Ectodermal cell (in vitro differentiated cells): ENCODE results near the gene ATP8B1. TPM values are rescaled to one million over a fixed set of nuclear protein-coding genes. Genes with fewer than 3 reads are reported as not detected.
A peak's percentile ranks its signal among the peaks of the same experiment; 100 is the strongest.
"Not testable (repeated sequence)": the region's sequence is repeated elsewhere in the genome, so short reads cannot be mapped to it uniquely, and the experiment has no call there.

Experiments used
- H3K27ac ChIP-seq: 2 replicates; pipeline ENCODE4 v1.7.0; 2013; ENCODE audit warnings: mild to moderate bottlenecking, low read depth, low read length; ENCODE audit not compliant: insufficient read depth, poor library complexity, severe bottlenecking
- H3K27me3 ChIP-seq: 2 replicates; pipeline ENCODE4 v1.7.0; 2013; ENCODE audit warnings: mild to moderate bottlenecking, low read length; ENCODE audit not compliant: insufficient read depth, control insufficient read depth, poor library complexity, severe bottlenecking
- H3K36me3 ChIP-seq: one replicate; pipeline ENCODE4 v1.7.0; 2013; ENCODE audit warnings: low read length; ENCODE audit not compliant: control insufficient read depth, insufficient read depth
- H3K4me1 ChIP-seq: one replicate; pipeline ENCODE4 v1.7.0; 2013; ENCODE audit warnings: low read length; ENCODE audit not compliant: control insufficient read depth, insufficient read depth
- H3K4me3 ChIP-seq: 2 replicates; pipeline ENCODE4 v1.7.0; 2013; ENCODE audit warnings: low read depth, low read length, control low read depth; ENCODE audit not compliant: insufficient read depth
- H3K9me3 ChIP-seq: 2 replicates; pipeline ENCODE4 v1.7.0; 2013; ENCODE audit warnings: mild to moderate bottlenecking, low read length, moderate library complexity; ENCODE audit not compliant: control insufficient read depth
- WGBS, 2 experiments: methylation state at CpG; one replicate each; pipeline ENCODE4 v1.1.7; 2013; ENCODE audit warnings: missing lambda C conversion rate in 2 of 2; 5-methylcytosine and 5-hydroxymethylcytosine counted together
- polyA plus RNA-seq, 4 experiments: library from polyadenylated mRNA; stranded (reverse); fragments of 50-300 nt; gene quantifications; one replicate each; pipeline ENCODE4 v1.2.3, GENCODE V29; 2013

Gene ATP8B1
- polyA plus RNA-seq (2013, experiment 1 of 4), result not detected
- 0.09 TPM for polyA plus RNA-seq (2013, experiment 2 of 4)
- 0.16 TPM for polyA plus RNA-seq (2013, experiment 3 of 4)
- polyA plus RNA-seq (2013, experiment 4 of 4), result 0.16 TPM

- 3 to 4% methylated on average over 77 of the region's 77 CpGs for WGBS, 2 experiments
Observed at GRCh38 chr18:57803103-57803969, at the start of gene ATP8B1. Gene ATP8B1 (minus strand): TSS chr18:57803315. CDS start chr18:57731807, 71,508 bp downstream.

DNA sequence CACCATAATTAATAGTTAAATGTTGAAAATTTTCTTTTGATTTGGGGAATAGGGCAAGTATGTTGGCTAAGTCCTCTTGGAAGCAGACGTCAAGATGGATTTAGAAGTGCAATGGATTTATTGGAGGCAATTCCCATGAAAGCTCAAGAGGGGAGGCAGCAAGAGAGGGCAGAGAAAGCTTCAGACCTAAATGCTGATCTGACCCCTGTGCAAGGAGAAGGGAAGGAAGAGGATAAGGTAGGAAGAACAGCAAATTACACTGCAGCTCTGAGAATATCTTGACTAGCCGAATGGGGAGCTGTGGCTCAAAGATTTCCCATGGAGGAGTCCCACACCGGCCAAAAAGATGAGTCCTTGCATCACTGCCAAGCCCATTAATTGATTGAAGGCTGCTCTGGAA lies 46.9 kb upstream of the ATP8B1 start:
- Histone ChIP-seq H3K27ac (no peak overlapping the region), H3K9me3 (no peaks in the 10 kb centered on the region), H3K36me3 (no peaks in the 10 kb centered on the region), H3K4me1 (no peaks in the 10 kb centered on the region), H3K27me3 (no peaks in the 10 kb centered on the region), H3K4me3 (no peak overlapping the region)
- WGBS, 2 experiments, result 93 to 94% methylated on average over 3 of the region's 3 CpGs

More at GRCh38 chr18:57803103-57803969, at the start of gene ATP8B1:
- H3K4me3 ChIP-seq, result peak within 1 kb of the TSS; percentile 38
- H3K27me3 ChIP-seq, result peaks cover 77% of the 10 kb centered on the region
- peaks cover 11% of the 10 kb centered on the region for H3K4me1 ChIP-seq
- H3K36me3 ChIP-seq, result no peaks in the 10 kb centered on the region
- H3K27ac ChIP-seq, result no peak within 1 kb of the TSS
- H3K9me3 ChIP-seq, result no peaks in the 10 kb centered on the region

DNA sequence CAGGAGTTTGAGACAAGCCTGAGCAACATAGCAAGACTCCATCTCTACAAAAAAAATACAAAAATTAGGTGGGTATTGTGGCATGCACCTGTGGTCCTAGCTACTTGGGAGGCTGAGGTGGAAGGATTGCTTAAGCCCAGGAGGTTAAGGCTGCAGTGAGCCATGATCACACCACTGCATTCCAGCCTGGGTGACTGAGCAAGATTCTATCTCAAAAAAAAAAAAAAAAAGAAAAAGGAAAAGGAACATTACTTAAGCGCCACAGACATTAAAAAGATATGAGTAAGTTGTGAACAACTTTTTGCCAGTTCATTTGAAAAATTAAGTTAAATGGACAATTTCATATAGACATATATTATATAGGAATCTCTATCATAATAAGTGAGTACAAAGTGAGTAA lies 45.3 kb upstream of the ATP8B1 start:
- not testable (repeated sequence) for H3K4me1 ChIP-seq, H3K9me3 ChIP-seq, H3K36me3 ChIP-seq, H3K4me3 ChIP-seq, H3K27me3 ChIP-seq, H3K27ac ChIP-seq
- no CpG with 5 or more reads among the region's 1 CpG for WGBS, 2 experiments

GRCh38 chr18:57847431-57847830 lies 44.3 kb upstream of the ATP8B1 start:
- not testable (repeated sequence) for H3K4me3 ChIP-seq, H3K36me3 ChIP-seq, H3K27ac ChIP-seq, H3K4me1 ChIP-seq, H3K9me3 ChIP-seq, H3K27me3 ChIP-seq
- 86 to 89% methylated on average over 1 to 2 of the region's 2 CpGs for WGBS, 2 experiments

GRCh38 chr18:57846258-57846657 lies 43.1 kb upstream of the ATP8B1 start:
- H3K27me3 ChIP-seq, result no peaks in the 10 kb centered on the region
- no peak overlapping the region for H3K4me3 ChIP-seq
- no peaks in the 10 kb centered on the region for H3K36me3 ChIP-seq
- no peaks in the 10 kb centered on the region for H3K9me3 ChIP-seq
- 71 to 78% methylated on average over 1 of the region's 1 CpG for WGBS, 2 experiments
- H3K27ac ChIP-seq, result no peak overlapping the region
- H3K4me1 ChIP-seq, result no peaks in the 10 kb centered on the region

DNA sequence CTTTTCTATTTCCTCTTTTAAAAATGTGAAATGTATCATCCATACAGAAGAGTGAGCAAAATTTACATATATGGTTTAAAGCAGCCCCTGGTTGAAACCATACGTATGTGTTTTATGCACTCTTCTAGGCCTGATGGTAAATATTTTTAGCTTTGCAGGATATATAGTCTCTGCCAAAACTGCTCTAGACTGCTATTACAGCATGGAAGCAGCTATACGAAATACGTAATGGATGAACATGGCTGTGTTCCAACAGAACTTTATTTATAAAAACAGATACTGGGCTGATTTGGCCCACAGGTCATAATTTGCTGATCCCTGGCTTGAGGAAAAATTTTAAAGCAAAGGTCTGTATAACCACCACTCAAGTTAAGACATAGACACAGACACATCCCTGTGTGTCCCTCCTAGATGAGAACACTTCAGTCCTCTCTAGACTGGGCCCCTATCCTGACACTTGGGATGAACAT lies 42.5 kb upstream of the ATP8B1 start:
- Histone ChIP-seq H3K27me3 (no peaks in the 10 kb centered on the region), H3K4me3 (no peak overlapping the region), H3K27ac (no peak overlapping the region), H3K4me1 (no peaks in the 10 kb centered on the region), H3K36me3 (no peaks in the 10 kb centered on the region), H3K9me3 (no peaks in the 10 kb centered on the region)
- 93 to 96% methylated on average over 3 of the region's 3 CpGs for WGBS, 2 experiments

- H3K4me3 ChIP-seq, result no peak overlapping the region
- WGBS, 2 experiments, result 91 to 97% methylated on average over 7 of the region's 7 CpGs
- H3K4me1 ChIP-seq, result no peaks in the 10 kb centered on the region
- H3K36me3 ChIP-seq, result no peaks in the 10 kb centered on the region
- H3K9me3 ChIP-seq, result no peaks in the 10 kb centered on the region
- no peak overlapping the region for H3K27ac ChIP-seq
- no peaks in the 10 kb centered on the region for H3K27me3 ChIP-seq
Observed at GRCh38 chr18:57844319-57844718, 41.2 kb upstream of the ATP8B1 start.

- WGBS, 2 experiments, result 74 to 82% methylated on average over 5 of the region's 5 CpGs
- H3K4me1 ChIP-seq, result no peaks in the 10 kb centered on the region
Observed at GRCh38 chr18:57843386-57843785, 40.3 kb upstream of the ATP8B1 start.

GRCh38 chr18:57841568-57841967 lies 38.5 kb upstream of the ATP8B1 start:
- Histone ChIP-seq H3K4me1 (no peaks in the 10 kb centered on the region), H3K4me3 (no peak overlapping the region), H3K27ac (no peak overlapping the region), H3K9me3 (no peaks in the 10 kb centered on the region), H3K27me3 (no peaks in the 10 kb centered on the region), H3K36me3 (no peaks in the 10 kb centered on the region)
- 84 to 100% methylated on average over 1 to 2 of the region's 2 CpGs for WGBS, 2 experiments

More at GRCh38 chr18:57843386-57843785, 40.3 kb upstream of the ATP8B1 start:
- Histone ChIP-seq H3K27ac (no peak overlapping the region), H3K9me3 (no peaks in the 10 kb centered on the region), H3K27me3 (no peaks in the 10 kb centered on the region), H3K36me3 (no peaks in the 10 kb centered on the region), H3K4me3 (no peak overlapping the region)

DNA sequence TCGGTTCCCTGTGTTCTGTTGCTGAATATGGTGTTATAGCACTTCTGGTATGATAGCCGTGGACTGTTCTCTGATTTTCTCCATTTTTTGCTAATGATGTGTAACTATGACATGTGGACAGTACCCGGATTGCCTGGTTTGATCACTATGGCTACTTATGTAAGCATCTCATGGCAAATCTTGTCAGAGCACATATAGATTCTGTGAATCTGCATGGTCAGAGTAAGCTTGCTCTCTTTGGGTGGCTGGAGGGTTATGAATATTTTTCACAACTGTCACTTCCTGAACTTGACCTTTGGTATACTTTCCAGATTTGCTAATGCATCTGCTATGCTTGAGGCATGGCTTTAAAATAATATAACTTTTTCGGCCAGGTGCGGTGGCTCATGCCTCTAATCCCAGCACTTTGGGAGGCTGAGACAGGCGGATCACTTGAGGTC lies 36.8 kb upstream of the ATP8B1 start:
- Histone ChIP-seq H3K27ac (no peak overlapping the region), H3K4me1 (no peaks in the 10 kb centered on the region), H3K36me3 (no peaks in the 10 kb centered on the region), H3K9me3 (no peaks in the 10 kb centered on the region), H3K27me3 (no peaks in the 10 kb centered on the region), H3K4me3 (no peak overlapping the region)
- 90 to 94% methylated on average over 6 of the region's 6 CpGs for WGBS, 2 experiments
